Activated CD4-positive, CD25-positive, alpha-beta regulatory T cell treated with anti-CD3 and anti-CD28 coated beads, Interleukin-2, amount 50 U/mL, for 24 hours (primary cell): ENCODE results near the gene NUP214.

Experiments used
- ATAC-seq, 2 donors: fragments of 150-1000 bp; cut with Tn5 transposase; one replicate each; pipeline ENCODE4 v1.10.0; 2021; ENCODE audit warnings: mild to moderate bottlenecking in 1 of 2, moderate library complexity in 1 of 2

Gene NUP214

DNA sequence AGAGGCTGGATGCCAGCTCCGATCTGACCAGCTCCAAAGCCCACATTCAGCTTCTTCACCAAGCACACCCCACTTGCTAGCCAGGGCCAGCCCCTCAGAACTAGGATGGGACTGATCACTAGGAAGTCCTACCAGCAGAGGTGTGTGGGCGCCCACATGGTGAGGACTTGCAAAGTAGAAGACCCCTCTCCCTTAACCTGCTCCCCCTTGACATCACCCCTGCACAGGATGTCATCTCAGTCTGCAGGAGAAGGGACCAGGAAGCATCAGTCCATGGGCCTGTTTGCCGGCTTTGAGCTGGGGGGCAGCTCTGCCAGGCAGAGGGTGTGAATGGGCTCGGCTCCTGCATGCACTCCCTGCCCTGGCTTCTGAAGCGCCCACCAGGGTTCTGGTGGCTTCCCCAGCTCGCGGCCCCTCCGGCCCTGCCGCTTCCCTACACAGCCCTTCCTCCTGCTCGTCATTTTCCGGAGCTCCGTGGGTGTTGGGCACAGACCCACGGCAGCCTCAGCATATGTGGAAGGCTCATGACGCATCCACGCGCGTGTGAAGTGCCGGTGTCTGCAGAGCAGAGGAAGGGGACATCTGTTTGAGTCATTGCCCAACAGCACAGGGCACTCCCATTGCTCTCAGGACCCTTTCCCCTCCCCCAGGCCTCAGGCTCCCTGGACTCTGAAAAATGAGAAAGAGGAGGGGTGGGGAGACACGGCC is 154.6 kb downstream of the NUP214 start:
- no peak for ATAC-seq

DNA sequence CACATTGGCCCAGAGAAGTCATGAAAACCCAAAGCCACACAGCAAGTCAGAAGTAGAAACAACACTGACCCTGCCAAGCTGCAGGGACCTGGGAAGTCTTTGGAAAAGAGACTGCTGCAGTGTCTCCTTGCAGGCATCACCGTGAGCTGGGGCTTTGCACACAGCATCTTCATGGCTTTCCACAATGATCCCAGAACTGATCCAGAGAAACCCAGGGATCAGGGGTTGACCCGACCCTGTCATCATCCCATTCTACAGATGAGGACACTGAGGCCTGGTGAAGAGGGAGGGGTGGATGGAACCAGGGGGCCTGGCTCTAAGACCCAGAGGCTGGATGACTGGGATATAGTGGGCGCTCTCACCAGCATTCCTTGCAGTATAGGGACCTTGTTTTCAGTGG is 155.3 kb downstream of the NUP214 start:
- ATAC-seq, result no peak

DNA sequence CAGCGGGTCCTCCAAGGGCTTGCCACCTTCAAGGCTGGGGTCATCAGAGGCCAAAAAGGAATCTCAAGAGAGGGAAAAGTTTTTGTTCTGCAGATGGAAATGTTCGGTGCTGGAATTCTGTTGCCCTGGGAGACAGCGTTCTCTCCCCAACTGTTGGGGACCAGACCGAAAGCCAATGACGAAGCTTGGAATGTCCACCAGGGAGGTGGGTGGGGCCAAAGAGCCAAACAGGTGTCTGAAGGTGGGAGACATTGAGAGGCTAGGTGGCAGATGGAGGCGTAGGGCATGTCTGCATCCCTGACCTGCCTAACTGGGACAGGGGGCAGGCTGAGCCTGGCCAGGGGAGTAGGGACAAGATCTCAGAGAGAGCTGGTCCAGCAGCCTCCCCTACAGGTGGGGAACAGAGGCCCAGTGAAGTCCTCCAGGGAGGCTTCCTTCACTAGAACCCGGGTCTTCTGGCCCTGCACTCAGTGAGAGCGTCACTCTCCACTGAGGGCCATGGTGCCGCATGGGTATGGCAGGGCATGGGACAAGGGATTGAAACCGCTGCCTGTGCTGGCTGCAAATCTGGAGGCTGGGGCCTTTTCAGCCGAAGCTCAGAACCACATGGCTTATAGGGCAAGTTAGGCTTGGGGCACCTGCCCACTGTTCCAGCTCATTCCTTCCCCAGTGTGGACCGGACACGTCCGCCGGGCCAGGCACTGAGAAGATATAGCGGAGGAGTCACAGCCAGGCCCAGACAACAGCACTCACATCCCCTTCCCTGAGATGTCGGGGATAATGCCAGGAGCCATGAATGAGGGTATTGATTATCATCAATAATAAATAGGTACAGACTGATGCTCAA is 156.0 kb downstream of the NUP214 start:
- no peak for ATAC-seq

DNA sequence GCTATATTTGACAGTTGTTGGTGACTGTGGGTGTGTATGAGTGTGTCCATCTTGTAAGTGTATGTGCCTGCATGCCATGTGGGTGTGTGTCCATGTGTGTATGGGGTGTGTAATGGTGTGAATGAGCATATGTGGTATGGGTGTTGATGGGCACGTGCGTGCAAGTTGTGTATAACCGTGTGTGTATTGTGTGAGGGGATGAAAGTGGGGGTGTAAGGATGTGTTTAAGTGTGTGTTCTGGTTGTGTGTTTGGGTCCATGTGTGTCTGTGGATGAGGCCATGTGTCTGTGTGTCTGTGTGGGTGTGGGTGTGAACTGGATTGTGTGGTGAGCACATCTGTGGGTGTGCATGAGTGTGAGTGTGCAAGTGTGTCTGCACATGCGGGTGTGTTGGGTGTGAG is 156.8 kb downstream of the NUP214 start:
- no peak for ATAC-seq

DNA sequence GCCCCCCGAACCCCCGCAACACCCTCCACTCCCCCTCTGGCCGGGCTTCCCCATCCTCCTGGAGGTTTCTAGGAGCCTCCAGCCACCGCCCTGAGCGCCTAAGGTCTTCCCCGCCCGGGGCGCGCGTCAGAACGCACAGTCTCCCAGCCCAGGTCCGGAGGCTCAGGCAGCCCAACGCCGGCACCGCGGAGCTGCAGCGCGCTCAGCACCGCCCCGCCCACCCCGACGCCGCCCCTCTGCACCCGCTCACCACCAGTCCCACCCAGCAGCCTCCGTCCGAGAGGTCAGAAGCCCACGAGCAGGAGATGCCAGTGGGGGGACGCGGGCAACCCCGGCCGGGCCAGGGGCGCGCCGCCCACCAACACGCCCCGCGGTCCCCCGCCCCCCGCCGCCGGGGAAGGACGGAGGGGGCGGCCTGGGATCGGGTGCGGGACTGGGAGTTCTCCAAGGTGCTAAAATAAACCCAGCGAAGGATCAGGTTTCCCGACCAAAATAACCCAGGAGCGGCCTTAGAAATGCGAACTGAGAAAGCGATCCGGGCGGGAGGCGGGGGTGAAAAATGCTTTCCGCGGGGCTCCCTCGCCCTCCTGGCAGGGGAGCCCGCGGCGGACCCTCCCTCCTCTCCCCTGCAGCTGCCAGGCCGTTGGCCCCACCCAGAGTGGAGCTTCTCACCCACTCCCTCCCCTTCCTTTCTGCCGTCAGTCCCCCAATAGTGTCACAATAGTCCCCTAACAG is 157.5 kb downstream of the NUP214 start:
- no peak for ATAC-seq
